ENCODE data around the gene GSTO2. TPM values are rescaled to one million over a fixed set of nuclear protein-coding genes. Genes with fewer than 3 reads are reported as not detected.
A peak's percentile ranks its signal among the peaks of the same experiment; 100 is the strongest.

The GSTO2 gene
- total RNA-seq, 2 donors from 2014 or later: 18.1 to 37.3 TPM

DNA sequence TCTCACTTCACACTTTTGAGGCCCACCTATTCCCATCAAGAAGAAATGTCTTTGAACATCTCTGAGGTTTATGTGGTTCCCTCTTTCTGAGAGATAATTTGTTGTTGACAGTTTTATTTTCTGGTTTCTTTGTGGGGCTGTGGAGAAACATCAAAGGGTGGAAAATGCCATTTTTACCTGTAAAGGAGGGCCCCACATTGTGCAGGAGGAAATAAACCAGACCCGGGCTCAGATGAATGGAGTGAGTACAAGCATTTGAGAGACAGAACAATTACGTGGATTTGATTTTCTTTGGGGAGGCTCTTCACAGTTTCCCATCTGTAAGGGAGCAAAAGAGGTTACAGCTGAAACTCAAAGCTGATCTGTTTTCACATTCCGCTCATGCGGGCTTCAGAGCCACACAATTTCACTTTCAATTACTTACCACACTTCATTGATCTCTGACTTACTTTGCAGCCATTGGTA is 39.5 kb downstream of the GSTO2 start:
- H3K9me3 ChIP-seq: no peaks in the 10 kb centered on the region
- H3K27me3 ChIP-seq (replicated peaks; ENCODE audit: insufficient read depth): no peaks in the 10 kb centered on the region
- no peak overlapping the region for H3K4me3 ChIP-seq
- no peak for TF ChIP-seq POLR2AphosphoS5 (IDR thresholded peaks at IDR 0.05)
- TF ChIP-seq POLR2A (IDR thresholded peaks at IDR 0.05): no peak
- TF ChIP-seq CTCF (IDR thresholded peaks at IDR 0.05): no peak
- intact Hi-C loops (cut with DNase I): loop anchor here (5.0 kb wide), 1 partner anchor 44 kb away; the partner anchor contains the start of gene CFAP58
- peaks cover 12% of the 10 kb centered on the region for H3K4me1 ChIP-seq (replicated peaks)
- DNase-seq (ENCODE audit: low spot score): no peak
- H3K27ac ChIP-seq: no peak overlapping the region
- WGBS: 72% methylated on average over 4 of the region's 4 CpGs
- no peaks in the 10 kb centered on the region for H3K36me3 ChIP-seq

DNA sequence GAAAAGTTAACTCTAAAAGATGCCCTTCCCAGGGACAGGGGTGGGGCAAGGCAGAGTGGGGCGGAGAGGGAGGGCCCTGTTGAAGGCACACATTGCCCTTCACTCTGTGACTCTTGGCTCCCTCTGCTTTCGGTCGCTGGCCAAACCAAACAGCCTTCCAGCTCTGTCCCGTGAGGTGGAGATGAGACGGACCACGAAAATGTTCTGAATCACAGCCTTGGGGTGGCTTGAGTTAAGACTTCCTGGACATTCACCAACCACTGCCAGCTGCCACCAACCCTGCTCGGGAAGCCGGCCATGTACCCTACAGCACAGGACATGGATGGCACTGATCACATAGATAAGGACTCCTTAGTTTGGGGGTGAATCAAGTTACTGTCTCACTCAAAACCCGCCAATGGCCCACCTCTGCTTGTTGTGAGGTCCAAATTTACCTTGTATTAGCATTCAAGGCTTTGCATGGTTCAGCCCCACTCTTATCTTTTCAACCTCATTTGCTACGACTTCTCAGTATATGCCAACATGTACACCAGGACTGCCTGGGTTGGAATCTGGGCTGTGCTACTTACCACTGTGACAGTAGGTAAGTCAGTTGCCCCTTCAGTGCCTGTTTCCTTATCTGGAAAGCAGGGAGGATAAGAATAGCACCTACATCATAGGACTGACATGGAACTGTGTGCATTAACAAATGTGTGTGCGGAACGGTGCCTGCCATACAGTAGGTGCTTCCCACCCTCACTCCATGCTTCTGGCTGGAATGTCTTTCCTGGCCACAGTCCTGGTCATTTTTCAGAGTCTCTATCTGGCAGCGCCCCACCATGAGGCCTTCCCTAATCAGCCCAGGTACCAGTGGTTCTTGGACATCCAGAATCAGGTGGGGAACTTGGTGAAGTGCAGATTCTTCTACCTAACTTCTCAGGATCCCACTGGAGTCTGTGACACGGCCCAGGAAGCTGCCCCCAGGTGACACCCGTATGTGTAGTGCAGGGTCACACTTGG is 41.3 kb downstream of the GSTO2 start:
- Histone ChIP-seq H3K4me3 (no peak overlapping the region), H3K9me3 (no peaks in the 10 kb centered on the region), H3K27me3 (replicated peaks; ENCODE audit: insufficient read depth) (no peaks in the 10 kb centered on the region), H3K36me3 (peaks cover 0 to 10% of the 10 kb centered on the region in 2 donors), H3K27ac (peak overlapping the region; percentile 57 to 69), H3K4me1 (replicated peaks) (peaks cover 12% of the 10 kb centered on the region)
- 45% methylated on average over 15 of the region's 15 CpGs for WGBS
- intact Hi-C loops (cut with DNase I): loop anchor here (5.0 kb wide), 1 partner anchor 42 kb away; the partner anchor contains the start of gene CFAP58
- DNase-seq (ENCODE audit: low spot score): peak; percentile 77
- TF ChIP-seq POLR2A (IDR thresholded peaks at IDR 0.05): no peak
- TF ChIP-seq CTCF (IDR thresholded peaks at IDR 0.05): no peak
- peak; percentile 83 for TF ChIP-seq POLR2AphosphoS5 (IDR thresholded peaks at IDR 0.05)

DNA sequence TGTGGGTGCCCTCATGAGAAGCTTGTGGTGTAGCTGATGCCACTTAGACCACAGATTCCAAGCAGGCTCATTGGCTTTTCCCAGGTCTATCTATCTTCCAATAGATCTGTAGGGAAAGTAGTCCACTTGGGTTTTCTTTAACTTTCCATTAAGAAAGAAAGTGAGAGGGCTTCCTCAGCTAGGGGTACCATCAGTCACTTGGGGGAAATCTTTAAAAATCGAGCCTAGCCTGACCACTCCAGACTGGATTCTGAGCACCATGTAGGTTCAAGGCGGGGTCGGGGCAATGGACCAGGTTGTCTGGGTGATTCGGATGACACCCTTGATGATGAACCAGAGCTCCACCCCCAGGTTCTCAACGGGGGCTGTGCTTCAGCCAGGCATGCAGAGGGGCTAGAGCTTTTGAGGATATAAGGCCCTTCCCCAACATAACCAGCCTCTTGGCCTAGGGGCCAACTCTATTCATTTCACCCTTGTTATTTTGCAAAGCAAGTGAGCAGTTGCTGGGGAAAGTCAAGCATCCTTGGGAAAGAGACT is 42.3 kb downstream of the GSTO2 start:
- 85% methylated on average over 5 of the region's 5 CpGs for WGBS
- Histone ChIP-seq H3K9me3 (no peaks in the 10 kb centered on the region), H3K4me1 (replicated peaks) (peaks cover 12% of the 10 kb centered on the region), H3K4me3 (no peak overlapping the region), H3K36me3 (peaks cover 0 to 10% of the 10 kb centered on the region in 2 donors), H3K27me3 (replicated peaks; ENCODE audit: insufficient read depth) (no peaks in the 10 kb centered on the region), H3K27ac (no peak overlapping the region)
- intact Hi-C loops (cut with DNase I): no loop called here
- DNase-seq (ENCODE audit: low spot score): no peak
- TF ChIP-seq CTCF (IDR thresholded peaks at IDR 0.05) (no peak), POLR2A (IDR thresholded peaks at IDR 0.05) (no peak), POLR2AphosphoS5 (IDR thresholded peaks at IDR 0.05) (no peak)

GRCh38 chr10:104314591-104315485 is 45.9 kb downstream of the GSTO2 start:
- Histone ChIP-seq H3K27ac (no peak overlapping the region), H3K27me3 (replicated peaks; ENCODE audit: insufficient read depth) (no peaks in the 10 kb centered on the region), H3K4me1 (replicated peaks) (peaks cover 32% of the 10 kb centered on the region), H3K36me3 (peaks cover 0 to 10% of the 10 kb centered on the region in 2 donors), H3K4me3 (no peak overlapping the region), H3K9me3 (no peaks in the 10 kb centered on the region)
- no peak for DNase-seq (ENCODE audit: low spot score)
- 86% methylated on average over 38 of the region's 43 CpGs for WGBS
- intact Hi-C loops (cut with DNase I): no loop called here
- no peak for TF ChIP-seq CTCF (IDR thresholded peaks at IDR 0.05)
- no peak for TF ChIP-seq POLR2AphosphoS5 (IDR thresholded peaks at IDR 0.05)
- TF ChIP-seq POLR2A (IDR thresholded peaks at IDR 0.05): no peak

Data from prostate gland (tissue), 2 donors.